ENCODE results near the gene NRG3. TPM values are rescaled to one million over a fixed set of nuclear protein-coding genes. Genes with fewer than 3 reads are reported as not detected.
"Not testable (repeated sequence)": the region's sequence is repeated elsewhere in the genome, so short reads cannot be mapped to it uniquely, and the experiment has no call there.

The NRG3 gene
- total RNA-seq, 2 donors from 2014 or later = not detected

DNA sequence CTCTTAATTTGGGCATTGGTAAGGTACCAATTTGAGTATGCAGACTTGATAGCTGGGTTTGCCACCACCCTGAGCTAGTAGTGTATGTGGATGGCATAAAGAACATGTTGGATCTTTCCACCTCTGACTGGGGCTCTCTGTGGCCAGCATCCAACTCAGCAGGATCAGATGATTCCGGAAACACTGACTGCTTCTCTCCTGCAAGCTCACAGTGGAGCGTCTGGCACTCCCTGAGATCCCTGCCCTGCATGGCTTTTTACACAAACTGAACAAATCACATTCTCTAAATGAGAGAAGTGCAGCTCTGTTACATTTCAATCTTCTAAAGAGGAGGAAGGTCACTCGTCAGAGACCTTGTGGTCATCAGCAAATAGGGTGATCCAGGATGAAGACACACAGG is 1057.5 kb downstream of the NRG3 start:
- H3K36me3 Mint-ChIP-seq = no peaks in the 10 kb centered on the region
- H3K27ac Mint-ChIP-seq = no peak overlapping the region
- H3K9me3 Mint-ChIP-seq = peaks cover 20 to 34% of the 10 kb centered on the region in 2 donors

GRCh38 chr10:82934429-82934828 is 1059.4 kb downstream of the NRG3 start:
- peaks cover 25 to 36% of the 10 kb centered on the region in 2 donors for H3K9me3 Mint-ChIP-seq
- ATAC-seq (no peak), DNase-seq (ENCODE audit: low spot score in 2 of 2) (no peak)
- no peaks in the 10 kb centered on the region for H3K36me3 Mint-ChIP-seq
- no peak overlapping the region for H3K27ac Mint-ChIP-seq

More for the DNA sequence above, 1057.5 kb downstream of the NRG3 start:
- ATAC-seq (no peak), DNase-seq (ENCODE audit: low spot score in 2 of 2) (no peak)

DNA sequence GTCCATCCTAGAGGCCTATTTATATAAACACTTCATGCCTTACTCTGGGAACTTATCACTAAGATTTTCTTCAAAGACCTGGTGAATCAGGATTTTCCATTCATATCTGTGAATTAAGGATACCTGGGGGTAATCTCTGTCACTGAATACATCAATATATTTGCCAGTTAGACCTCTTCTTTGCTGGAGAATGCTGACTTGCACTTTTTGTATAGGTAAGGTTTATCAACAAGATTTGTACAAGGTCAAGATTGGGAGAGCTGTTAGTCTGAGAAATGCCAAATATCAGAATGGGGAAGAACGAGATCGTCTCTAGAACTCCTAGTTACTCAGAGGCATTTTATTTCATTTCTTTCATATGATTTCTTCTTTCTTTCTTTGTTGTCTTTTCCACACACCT is 1060.0 kb downstream of the NRG3 start:
- ATAC-seq = no peak
- H3K36me3 Mint-ChIP-seq = no peaks in the 10 kb centered on the region
- no peak overlapping the region for H3K27ac Mint-ChIP-seq
- H3K9me3 Mint-ChIP-seq = peaks cover 22 to 38% of the 10 kb centered on the region in 2 donors
- DNase-seq (ENCODE audit: low spot score in 2 of 2) = no peak

- no peak for ATAC-seq
- Mint-ChIP-seq H3K27ac (no peak overlapping the region), H3K9me3 (peaks cover 15 to 31% of the 10 kb centered on the region in 2 donors), H3K36me3 (no peaks in the 10 kb centered on the region)
- DNase-seq (ENCODE audit: low spot score in 2 of 2) = no peak
These were observed 1063.3 kb downstream of the NRG3 start for GRCh38 chr10:82938331-82938730.

GRCh38 chr10:82942286-82943099 is 1067.5 kb downstream of the NRG3 start:
- ATAC-seq = no peak
- Mint-ChIP-seq H3K27ac (no peak overlapping the region), H3K36me3 (no peaks in the 10 kb centered on the region), H3K9me3 (peaks cover 16 to 21% of the 10 kb centered on the region in 2 donors)
- no peak for DNase-seq (ENCODE audit: low spot score in 2 of 2)

- ATAC-seq (no peak), DNase-seq (ENCODE audit: low spot score in 2 of 2) (no peak)
- Mint-ChIP-seq H3K36me3 (no peaks in the 10 kb centered on the region), H3K9me3 (peaks cover 16 to 20% of the 10 kb centered on the region in 2 donors), H3K27ac (no peak overlapping the region)
These were observed 1068.1 kb downstream of the NRG3 start for GRCh38 chr10:82943142-82943541.

DNA sequence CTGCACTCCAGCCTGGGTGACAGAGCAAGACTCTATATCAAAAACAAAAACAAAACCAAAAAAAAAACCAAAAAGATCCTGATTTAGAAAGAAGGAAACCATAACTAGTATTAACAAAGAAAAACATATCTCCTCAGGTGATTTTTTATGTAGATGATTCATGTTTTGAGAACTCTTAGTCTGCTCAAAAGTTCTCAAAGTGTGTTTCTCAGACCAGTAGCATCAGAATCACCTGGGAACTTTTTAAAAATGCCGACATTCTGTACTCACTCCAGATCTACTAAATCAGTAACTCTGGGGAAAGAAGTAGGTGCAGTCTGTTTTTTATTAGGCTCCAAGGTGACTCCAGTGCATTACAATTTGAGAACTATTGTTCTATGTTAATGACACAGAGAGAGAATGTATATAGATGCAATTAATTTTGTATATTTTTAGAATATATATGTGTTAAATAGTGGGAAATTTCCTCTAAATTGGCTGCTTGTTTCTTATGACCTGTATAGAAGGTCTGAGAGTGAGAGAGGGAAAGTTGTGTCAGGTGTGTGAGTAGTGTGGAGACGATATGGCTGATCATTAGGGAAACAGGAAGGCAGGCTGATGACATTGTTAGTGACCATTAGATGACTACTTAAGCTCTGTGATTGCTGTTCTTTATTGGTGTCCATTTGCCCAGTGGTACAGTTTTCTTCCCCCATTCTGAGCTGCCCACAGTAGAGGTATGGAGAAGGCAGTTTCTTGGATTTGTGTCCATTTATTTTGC is 1075.0 kb downstream of the NRG3 start:
- Mint-ChIP-seq H3K36me3 (no peaks in the 10 kb centered on the region), H3K27ac (no peak overlapping the region), H3K9me3 (peaks cover 11% of the 10 kb centered on the region in 2 donors)
- ATAC-seq (no peak), DNase-seq (ENCODE audit: low spot score in 2 of 2) (no peak)

DNA sequence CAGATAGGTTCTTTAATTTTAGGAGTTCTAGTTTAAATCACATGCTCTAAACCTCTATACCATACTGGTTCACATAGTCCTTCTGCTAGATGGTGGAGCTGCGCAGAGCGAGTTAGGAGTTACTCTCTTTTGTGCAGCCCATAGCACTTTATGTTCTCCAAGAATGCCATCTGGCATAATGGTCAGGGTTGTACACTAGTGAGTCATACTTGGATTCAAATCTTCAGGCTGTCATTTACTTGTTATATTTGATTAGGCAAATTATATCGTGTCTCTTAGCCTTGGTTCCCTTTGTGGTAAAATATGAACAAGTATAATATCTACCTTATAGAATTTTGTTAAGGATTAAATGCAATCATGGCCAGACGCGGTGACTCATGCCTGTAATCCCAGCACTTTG is 1078.3 kb downstream of the NRG3 start:
- Mint-ChIP-seq H3K27ac (no peak overlapping the region), H3K36me3 (no peaks in the 10 kb centered on the region), H3K9me3 (peaks cover 9 to 16% of the 10 kb centered on the region in 2 donors)
- ATAC-seq (no peak), DNase-seq (ENCODE audit: low spot score in 2 of 2) (no peak)

GRCh38 chr10:82953909-82954308 is 1078.9 kb downstream of the NRG3 start:
- Mint-ChIP-seq H3K9me3 (peaks cover 9 to 16% of the 10 kb centered on the region in 2 donors), H3K36me3 (no peaks in the 10 kb centered on the region), H3K27ac (no peak overlapping the region)
- no peak for DNase-seq (ENCODE audit: low spot score in 2 of 2)
- ATAC-seq = no peak

DNA sequence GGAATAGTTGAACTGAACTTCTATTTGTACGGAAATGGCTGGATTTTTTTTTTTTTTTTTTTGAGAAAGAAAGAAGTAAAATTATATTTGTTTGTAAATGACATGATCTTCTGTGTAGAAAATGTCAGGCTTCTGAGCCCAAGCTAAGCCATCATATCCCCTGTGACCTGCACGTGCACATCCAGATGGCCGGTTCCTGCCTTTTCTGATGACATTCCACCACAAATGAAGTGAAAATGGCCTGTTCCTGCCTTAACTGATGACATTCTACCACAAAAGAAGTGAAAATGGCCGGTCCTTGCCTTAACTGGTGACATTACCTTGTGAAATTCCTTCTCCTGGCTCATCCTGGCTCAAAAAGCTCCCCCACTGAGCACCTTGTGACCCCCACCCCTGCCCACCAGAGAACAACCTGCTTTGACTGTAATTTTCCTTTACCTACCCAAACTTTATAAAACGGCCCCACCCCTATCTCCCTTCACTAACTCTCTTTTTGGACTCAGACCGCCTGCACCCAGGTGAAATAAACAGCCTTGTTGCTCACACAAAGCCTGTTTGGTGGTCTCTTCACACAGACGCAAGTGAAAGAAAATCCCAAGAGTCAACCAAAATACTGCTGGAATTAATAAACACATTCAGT is 1085.5 kb downstream of the NRG3 start:
- H3K27ac Mint-ChIP-seq; H3K36me3 Mint-ChIP-seq; DNase-seq (ENCODE audit: low spot score in 2 of 2); ATAC-seq: not testable (repeated sequence)
- peaks cover 12 to 13% of the 10 kb centered on the region in 2 donors for H3K9me3 Mint-ChIP-seq

GRCh38 chr10:82961864-82962263 is 1086.9 kb downstream of the NRG3 start:
- ATAC-seq (no peak), DNase-seq (ENCODE audit: low spot score in 2 of 2) (no peak)
- Mint-ChIP-seq H3K9me3 (peaks cover 7 to 8% of the 10 kb centered on the region in 2 donors), H3K27ac (no peak overlapping the region), H3K36me3 (no peaks in the 10 kb centered on the region)

DNA sequence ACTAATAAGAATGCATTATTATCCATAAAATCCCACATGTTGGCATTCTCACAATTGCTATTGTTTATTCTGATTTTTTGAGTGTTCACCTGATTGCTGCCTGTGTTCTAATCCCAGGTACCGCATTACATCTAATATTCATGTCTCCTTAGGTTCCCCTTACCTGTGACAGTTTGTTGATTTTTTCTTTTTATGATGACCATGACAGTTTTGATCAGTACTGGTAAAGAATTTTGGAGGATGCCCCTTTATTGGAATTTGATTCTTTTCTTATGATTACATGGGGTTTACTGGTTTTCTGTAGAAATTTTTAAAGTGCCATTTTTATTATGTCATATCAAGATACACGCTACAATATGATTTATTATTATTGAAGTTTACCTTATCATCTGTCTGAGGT is 1091.1 kb downstream of the NRG3 start:
- ATAC-seq (no peak), DNase-seq (ENCODE audit: low spot score in 2 of 2) (no peak)
- Mint-ChIP-seq H3K9me3 (peaks cover 0 to 8% of the 10 kb centered on the region in 2 donors), H3K36me3 (no peaks in the 10 kb centered on the region), H3K27ac (no peak overlapping the region)

- no peak for ATAC-seq
- DNase-seq (ENCODE audit: low spot score in 2 of 2) = no peak
- H3K36me3 Mint-ChIP-seq = no peaks in the 10 kb centered on the region
- no peak overlapping the region for H3K27ac Mint-ChIP-seq
- peaks cover 0 to 4% of the 10 kb centered on the region in 2 donors for H3K9me3 Mint-ChIP-seq
These were observed 1093.5 kb downstream of the NRG3 start for GRCh38 chr10:82968533-82968932.

GRCh38 chr10:82969405-82969804 is 1094.4 kb downstream of the NRG3 start:
- Mint-ChIP-seq H3K27ac (no peak overlapping the region), H3K9me3 (no peaks in the 10 kb centered on the region), H3K36me3 (no peaks in the 10 kb centered on the region)
- no peak for ATAC-seq
- no peak for DNase-seq (ENCODE audit: low spot score in 2 of 2)

DNA sequence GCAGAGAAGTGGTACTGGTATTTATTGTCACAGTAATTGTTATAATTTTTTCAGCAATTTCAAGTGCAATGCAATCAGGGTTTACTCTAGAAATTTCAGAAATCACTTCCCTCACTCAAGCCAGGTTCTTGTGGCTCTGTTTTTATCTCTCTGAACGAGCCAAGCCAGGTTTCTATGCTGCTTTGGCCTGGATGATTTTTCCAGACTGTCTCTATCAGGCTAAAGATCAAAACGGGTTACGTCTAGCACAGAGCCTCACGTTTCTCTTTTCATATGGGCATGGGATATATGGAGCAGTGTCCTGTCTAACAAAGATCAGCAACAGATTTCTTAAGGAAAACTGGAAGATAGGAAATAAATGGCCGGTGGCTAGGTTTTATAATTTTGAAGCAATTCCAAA is 1105.3 kb downstream of the NRG3 start:
- ATAC-seq (no peak), DNase-seq (ENCODE audit: low spot score in 2 of 2) (no peak)
- Mint-ChIP-seq H3K36me3 (peaks cover 0 to 3% of the 10 kb centered on the region in 2 donors), H3K27ac (no peak overlapping the region), H3K9me3 (peaks cover 5 to 9% of the 10 kb centered on the region in 2 donors)

GRCh38 chr10:82981137-82981723 is 1106.2 kb downstream of the NRG3 start:
- Mint-ChIP-seq H3K9me3 (peaks cover 10 to 11% of the 10 kb centered on the region in 2 donors), H3K36me3 (peaks cover 0 to 5% of the 10 kb centered on the region in 2 donors), H3K27ac (no peak overlapping the region)
- DNase-seq (ENCODE audit: low spot score in 2 of 2) (no peak), ATAC-seq (no peak)

Data from activated naive CD4-positive, alpha-beta T cell treated with anti-CD3 and anti-CD28 coated beads, Interleukin-2, amount 50 U/mL, for 72 hours (primary cell).